GM12878 (cell line): ENCODE data around the gene CD79A. TPM values are rescaled to one million over a fixed set of nuclear protein-coding genes. Genes with fewer than 3 reads are reported as not detected.
A peak's percentile ranks its signal among the peaks of the same experiment; 100 is the strongest.

Experiments
- BHLHE40 ChIP-seq, 2 experiments: fragments of 450-650 bp in 1 of 2; IDR thresholded peaks; 2 replicates each; pipeline ENCODE4 v1.6.1; 2011 to 2017; ENCODE audit warnings: low read depth in 2 of 2, borderline replicate concordance in 1 of 2, improper control_type of control experiment in 1 of 2, low read length in 1 of 2, mild to moderate bottlenecking in 1 of 2
- CEBPB ChIP-seq, 2 experiments: fragments of 150-350 bp in 1 of 2; IDR thresholded peaks; 2 replicates each; pipeline ENCODE4 v1.6.1; 2012 to 2014; ENCODE audit warnings: low read depth in 2 of 2, low read length in 2 of 2, borderline replicate concordance in 1 of 2, inconsistent platforms in 1 of 2
- CHD2 ChIP-seq: IDR thresholded peaks from 2 replicates; pipeline ENCODE4 v1.6.1; 2011; ENCODE audit warnings: low read depth, low read length, improper control_type of control experiment, borderline replicate concordance
- CHD4 ChIP-seq: fragments of 200-600 bp; sonication (generic); IDR thresholded peaks from 2 replicates; pipeline ENCODE4 v1.6.1; 2016; ENCODE audit warnings: mild to moderate bottlenecking
- FOXK2 ChIP-seq: fragments of 450-650 bp; IDR thresholded peaks from 2 replicates; pipeline ENCODE4 v1.6.1; 2017; ENCODE audit warnings: mild to moderate bottlenecking, moderate library complexity
- NFIC ChIP-seq: IDR thresholded peaks from 2 replicates; pipeline ENCODE4 v1.6.1; 2012; ENCODE audit warnings: low read depth, mild to moderate bottlenecking, inconsistent platforms, low read length, moderate library complexity
- PAX5 ChIP-seq: IDR thresholded peaks from 2 replicates; pipeline ENCODE4 v1.6.1; 2011; ENCODE audit warnings: low read depth, low read length, borderline replicate concordance
- PML ChIP-seq: IDR thresholded peaks from 2 replicates; pipeline ENCODE4 v1.6.1; 2012; ENCODE audit warnings: low read length, inconsistent platforms
- POU2F2 ChIP-seq: IDR thresholded peaks from 3 replicates; pipeline ENCODE4 v1.6.1; 2011; ENCODE audit warnings: low read depth, mild to moderate bottlenecking, low read length, borderline replicate concordance
- RFX5 ChIP-seq: IDR thresholded peaks from 2 replicates; pipeline ENCODE4 v1.6.1; 2011; ENCODE audit warnings: low read depth, low read length, improper control_type of control experiment
- SPI1 ChIP-seq: IDR thresholded peaks from 2 replicates; pipeline ENCODE4 v1.6.1; 2011; ENCODE audit warnings: low read depth, mild to moderate bottlenecking, low read length, moderate library complexity, borderline replicate concordance; ENCODE audit not compliant: insufficient read depth
- SUPT20H ChIP-seq: IDR thresholded peaks from 2 replicates; pipeline ENCODE4 v1.6.1; 2011; ENCODE audit warnings: low read depth, mild to moderate bottlenecking, low read length, moderate library complexity, borderline replicate concordance; ENCODE audit not compliant: control insufficient read depth
- YY1 ChIP-seq: IDR thresholded peaks from 2 replicates; pipeline ENCODE4 v1.6.1; 2011; ENCODE audit warnings: low read depth, mild to moderate bottlenecking, low read length
- ZBED1 ChIP-seq: IDR thresholded peaks from 2 replicates; pipeline ENCODE4 v1.6.1; 2016; ENCODE audit warnings: borderline replicate concordance
- polyA plus RNA-seq, 11 experiments: library from polyadenylated mRNA; depleted of rRNA in 4 of 11; unstranded in 6 of 11; stranded (reverse) in 5 of 11; fragments of >200 nt; fragmentation: Nextera tagmentation in 4 of 11; fragmentation: Illumina TruSeq in 1 of 11; extraction: Ambion mirVana in 4 of 11; extraction: Trizol in 1 of 11; gene quantifications; 1 replicate in 1 of 11; 2 replicates in 10 of 11; pipeline versions ENCODE4 v1.2.1 to v1.2.3, GENCODE V29; 2011 to 2016; ENCODE audit warnings: inconsistent platforms in 2 of 11, missing spikeins in 2 of 11, low read depth in 1 of 11
- total RNA-seq, 4 experiments: library from RNA; depleted of rRNA in 3 of 4; stranded (reverse); fragments of >200 nt in 3 of 4; fragmentation: Illumina TruSeq in 1 of 4; extraction: Trizol in 1 of 4; gene quantifications; 2 replicates each; pipeline versions ENCODE4 v1.2.1 to v1.2.3, GENCODE V29; 2013 to 2021
- TF ChIP-seq, protein P1 (sequence below): fragments of 450-650 bp; IDR thresholded peaks from 2 replicates; pipeline ENCODE4 v1.6.1; 2016; ENCODE audit warnings: mild to moderate bottlenecking, moderate library complexity, borderline replicate concordance
- TF ChIP-seq, protein P2 (sequence below): fragments of 450-650 bp; formaldehyde crosslinking; IDR thresholded peaks from 2 replicates; pipeline ENCODE4 v1.4.0; 2020; ENCODE audit warnings: mild to moderate bottlenecking, moderate library complexity
- TF ChIP-seq, protein P3 (sequence below): fragments of 450-650 bp; IDR thresholded peaks from 2 replicates; pipeline ENCODE4 v1.6.1; 2016; ENCODE audit warnings: mild to moderate bottlenecking
- TF ChIP-seq, protein P4 (sequence below): fragments of 450-650 bp; IDR thresholded peaks from 2 replicates; pipeline ENCODE4 v1.6.1; 2017; ENCODE audit warnings: mild to moderate bottlenecking, low read depth, inconsistent platforms; ENCODE audit not compliant: poor library complexity, severe bottlenecking

The CD79A gene
- total and polyA plus RNA-seq, 10 of the 15 experiments (the other 5 are each of a cell fraction or from before 2014, with no cell fraction given), result 38.8 to 414 (median 282) TPM

DNA sequence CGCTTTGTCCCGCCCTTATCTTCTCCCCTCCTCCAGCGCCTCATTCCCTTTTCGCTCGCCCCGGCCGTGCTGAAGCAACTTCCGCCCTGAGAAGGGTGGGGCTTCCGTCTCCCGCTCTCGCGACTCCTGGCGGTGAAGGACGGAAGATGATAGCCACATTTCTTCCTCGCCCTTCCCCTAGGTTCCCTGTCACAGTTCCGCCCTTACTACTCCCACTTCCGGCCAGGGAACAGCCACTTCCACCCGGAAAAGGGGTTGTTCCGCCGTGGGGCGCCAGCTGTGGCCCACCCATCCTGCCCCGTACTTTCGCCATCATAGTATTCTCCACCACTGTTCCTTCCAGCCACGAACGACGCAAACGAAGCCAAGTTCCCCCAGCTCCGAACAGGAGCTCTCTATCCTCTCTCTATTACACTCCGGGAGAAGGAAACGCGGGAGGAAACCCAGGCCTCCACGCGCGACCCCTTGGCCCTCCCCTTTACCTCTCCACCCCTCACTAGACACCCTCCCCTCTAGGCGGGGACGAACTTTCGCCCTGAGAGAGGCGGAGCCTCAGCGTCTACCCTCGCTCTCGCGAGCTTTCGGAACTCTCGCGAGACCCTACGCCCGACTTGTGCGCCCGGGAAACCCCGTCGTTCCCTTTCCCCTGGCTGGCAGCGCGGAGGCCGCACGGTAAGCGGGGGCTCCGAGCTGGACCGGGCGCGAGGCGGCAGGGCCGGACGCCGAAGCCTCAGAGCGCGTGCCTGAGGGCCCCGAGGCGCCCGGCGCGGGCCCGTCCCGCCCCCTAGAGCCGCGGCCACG is 17.3 kb upstream of the CD79A start, which contains the start of gene RPS19 (continued):
- TF ChIP-seq, protein P1, sequence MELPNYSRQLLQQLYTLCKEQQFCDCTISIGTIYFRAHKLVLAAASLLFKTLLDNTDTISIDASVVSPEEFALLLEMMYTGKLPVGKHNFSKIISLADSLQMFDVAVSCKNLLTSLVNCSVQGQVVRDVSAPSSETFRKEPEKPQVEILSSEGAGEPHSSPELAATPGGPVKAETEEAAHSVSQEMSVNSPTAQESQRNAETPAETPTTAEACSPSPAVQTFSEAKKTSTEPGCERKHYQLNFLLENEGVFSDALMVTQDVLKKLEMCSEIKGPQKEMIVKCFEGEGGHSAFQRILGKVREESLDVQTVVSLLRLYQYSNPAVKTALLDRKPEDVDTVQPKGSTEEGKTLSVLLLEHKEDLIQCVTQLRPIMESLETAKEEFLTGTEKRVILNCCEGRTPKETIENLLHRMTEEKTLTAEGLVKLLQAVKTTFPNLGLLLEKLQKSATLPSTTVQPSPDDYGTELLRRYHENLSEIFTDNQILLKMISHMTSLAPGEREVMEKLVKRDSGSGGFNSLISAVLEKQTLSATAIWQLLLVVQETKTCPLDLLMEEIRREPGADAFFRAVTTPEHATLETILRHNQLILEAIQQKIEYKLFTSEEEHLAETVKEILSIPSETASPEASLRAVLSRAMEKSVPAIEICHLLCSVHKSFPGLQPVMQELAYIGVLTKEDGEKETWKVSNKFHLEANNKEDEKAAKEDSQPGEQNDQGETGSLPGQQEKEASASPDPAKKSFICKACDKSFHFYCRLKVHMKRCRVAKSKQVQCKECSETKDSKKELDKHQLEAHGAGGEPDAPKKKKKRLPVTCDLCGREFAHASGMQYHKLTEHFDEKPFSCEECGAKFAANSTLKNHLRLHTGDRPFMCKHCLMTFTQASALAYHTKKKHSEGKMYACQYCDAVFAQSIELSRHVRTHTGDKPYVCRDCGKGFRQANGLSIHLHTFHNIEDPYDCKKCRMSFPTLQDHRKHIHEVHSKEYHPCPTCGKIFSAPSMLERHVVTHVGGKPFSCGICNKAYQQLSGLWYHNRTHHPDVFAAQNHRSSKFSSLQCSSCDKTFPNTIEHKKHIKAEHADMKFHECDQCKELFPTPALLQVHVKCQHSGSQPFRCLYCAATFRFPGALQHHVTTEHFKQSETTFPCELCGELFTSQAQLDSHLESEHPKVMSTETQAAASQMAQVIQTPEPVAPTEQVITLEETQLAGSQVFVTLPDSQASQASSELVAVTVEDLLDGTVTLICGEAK, result peak; percentile 93
- TF ChIP-seq SPI1 (peak; percentile 79), ZBED1 (peak; percentile 83; the same call in 1 of the 2 replicates), CEBPB (IDR thresholded peaks at IDR 0.05; ENCODE audit: borderline replicate concordance in 1 of 2, low read depth in 2 of 2, low read length in 2 of 2) (0 out of 4 replicates have a peak, but pooled peaks of 1 of the 2 experiments have one; percentile 25), POU2F2 (peak; percentile 84), CHD4 (no peak), YY1 (peak; percentile 85), BHLHE40 (IDR thresholded peaks at IDR 0.05; ENCODE audit: borderline replicate concordance in 1 of 2, low read depth in 2 of 2, low read length in 1 of 2) (peak; percentile 85 to 97), PAX5 (0 out of 2 replicates have a peak, but pooled peaks have one; percentile 39), CHD2 (peak; percentile 99), PML (peak; percentile 83), SUPT20H (no peak), RFX5 (no peak), NFIC (no peak), FOXK2 (no peak)
- TF ChIP-seq, protein P2, sequence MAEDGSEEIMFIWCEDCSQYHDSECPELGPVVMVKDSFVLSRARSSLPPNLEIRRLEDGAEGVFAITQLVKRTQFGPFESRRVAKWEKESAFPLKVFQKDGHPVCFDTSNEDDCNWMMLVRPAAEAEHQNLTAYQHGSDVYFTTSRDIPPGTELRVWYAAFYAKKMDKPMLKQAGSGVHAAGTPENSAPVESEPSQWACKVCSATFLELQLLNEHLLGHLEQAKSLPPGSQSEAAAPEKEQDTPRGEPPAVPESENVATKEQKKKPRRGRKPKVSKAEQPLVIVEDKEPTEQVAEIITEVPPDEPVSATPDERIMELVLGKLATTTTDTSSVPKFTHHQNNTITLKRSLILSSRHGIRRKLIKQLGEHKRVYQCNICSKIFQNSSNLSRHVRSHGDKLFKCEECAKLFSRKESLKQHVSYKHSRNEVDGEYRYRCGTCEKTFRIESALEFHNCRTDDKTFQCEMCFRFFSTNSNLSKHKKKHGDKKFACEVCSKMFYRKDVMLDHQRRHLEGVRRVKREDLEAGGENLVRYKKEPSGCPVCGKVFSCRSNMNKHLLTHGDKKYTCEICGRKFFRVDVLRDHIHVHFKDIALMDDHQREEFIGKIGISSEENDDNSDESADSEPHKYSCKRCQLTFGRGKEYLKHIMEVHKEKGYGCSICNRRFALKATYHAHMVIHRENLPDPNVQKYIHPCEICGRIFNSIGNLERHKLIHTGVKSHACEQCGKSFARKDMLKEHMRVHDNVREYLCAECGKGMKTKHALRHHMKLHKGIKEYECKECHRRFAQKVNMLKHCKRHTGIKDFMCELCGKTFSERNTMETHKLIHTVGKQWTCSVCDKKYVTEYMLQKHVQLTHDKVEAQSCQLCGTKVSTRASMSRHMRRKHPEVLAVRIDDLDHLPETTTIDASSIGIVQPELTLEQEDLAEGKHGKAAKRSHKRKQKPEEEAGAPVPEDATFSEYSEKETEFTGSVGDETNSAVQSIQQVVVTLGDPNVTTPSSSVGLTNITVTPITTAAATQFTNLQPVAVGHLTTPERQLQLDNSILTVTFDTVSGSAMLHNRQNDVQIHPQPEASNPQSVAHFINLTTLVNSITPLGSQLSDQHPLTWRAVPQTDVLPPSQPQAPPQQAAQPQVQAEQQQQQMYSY, result no peak
- TF ChIP-seq, protein P3, sequence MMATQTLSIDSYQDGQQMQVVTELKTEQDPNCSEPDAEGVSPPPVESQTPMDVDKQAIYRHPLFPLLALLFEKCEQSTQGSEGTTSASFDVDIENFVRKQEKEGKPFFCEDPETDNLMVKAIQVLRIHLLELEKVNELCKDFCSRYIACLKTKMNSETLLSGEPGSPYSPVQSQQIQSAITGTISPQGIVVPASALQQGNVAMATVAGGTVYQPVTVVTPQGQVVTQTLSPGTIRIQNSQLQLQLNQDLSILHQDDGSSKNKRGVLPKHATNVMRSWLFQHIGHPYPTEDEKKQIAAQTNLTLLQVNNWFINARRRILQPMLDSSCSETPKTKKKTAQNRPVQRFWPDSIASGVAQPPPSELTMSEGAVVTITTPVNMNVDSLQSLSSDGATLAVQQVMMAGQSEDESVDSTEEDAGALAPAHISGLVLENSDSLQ, result peak; percentile 83
- TF ChIP-seq, protein P4, sequence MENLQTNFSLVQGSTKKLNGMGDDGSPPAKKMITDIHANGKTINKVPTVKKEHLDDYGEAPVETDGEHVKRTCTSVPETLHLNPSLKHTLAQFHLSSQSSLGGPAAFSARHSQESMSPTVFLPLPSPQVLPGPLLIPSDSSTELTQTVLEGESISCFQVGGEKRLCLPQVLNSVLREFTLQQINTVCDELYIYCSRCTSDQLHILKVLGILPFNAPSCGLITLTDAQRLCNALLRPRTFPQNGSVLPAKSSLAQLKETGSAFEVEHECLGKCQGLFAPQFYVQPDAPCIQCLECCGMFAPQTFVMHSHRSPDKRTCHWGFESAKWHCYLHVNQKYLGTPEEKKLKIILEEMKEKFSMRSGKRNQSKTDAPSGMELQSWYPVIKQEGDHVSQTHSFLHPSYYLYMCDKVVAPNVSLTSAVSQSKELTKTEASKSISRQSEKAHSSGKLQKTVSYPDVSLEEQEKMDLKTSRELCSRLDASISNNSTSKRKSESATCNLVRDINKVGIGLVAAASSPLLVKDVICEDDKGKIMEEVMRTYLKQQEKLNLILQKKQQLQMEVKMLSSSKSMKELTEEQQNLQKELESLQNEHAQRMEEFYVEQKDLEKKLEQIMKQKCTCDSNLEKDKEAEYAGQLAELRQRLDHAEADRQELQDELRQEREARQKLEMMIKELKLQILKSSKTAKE, result peak; percentile 80
